Skin epidermis (tissue), 12 donors: ENCODE data around the gene GNPNAT1.
"Not testable (repeated sequence)": the region's sequence is repeated elsewhere in the genome, so short reads cannot be mapped to it uniquely, and the experiment has no call there.

ENCODE experiments used
- H3K27ac ChIP-seq, 21 experiments: fragments of 200-600 bp; sonication (generic) in 11 of 21; one replicate each; pipeline ENCODE4 v1.5.0; 2020; ENCODE audit warnings: mild to moderate bottlenecking in 3 of 21, inconsistent platforms in 2 of 21, moderate library complexity in 2 of 21
- H3K4me3 ChIP-seq, 7 experiments: fragments of 200-600 bp; sonication (generic) in 2 of 7; one replicate each; pipeline ENCODE4 v1.5.0; 2020; ENCODE audit warnings: inconsistent platforms in 2 of 7, mild to moderate bottlenecking in 2 of 7, moderate library complexity in 1 of 7

Gene GNPNAT1

DNA sequence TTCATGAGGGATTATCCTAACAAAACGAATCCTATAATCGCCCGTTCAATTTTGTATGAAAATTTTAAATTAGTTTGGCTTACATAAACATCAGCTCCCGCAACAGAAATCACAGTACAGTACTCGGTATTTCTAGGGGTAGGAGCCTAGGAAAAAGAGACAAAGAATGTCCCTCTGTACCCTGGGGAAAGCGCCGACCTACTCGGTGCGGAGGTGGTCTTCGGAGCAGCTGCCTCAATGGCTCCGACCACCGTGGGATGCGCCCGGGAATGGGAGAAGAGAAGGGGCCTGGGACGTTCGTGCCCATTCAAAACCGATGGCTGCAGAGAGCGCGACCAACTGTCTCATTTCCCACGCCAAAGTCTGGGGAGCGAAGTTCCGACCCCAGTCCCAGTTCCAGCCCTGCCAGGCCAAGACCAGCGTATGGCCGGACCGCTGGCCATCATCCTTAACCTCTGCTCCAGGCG is 618 bp downstream of the GNPNAT1 start:
- Histone ChIP-seq H3K4me3 (peak overlapping the region; percentile 57 to 84 (median 73)), H3K27ac (peak overlapping the region; percentile 44 to 91 (median 84))

DNA sequence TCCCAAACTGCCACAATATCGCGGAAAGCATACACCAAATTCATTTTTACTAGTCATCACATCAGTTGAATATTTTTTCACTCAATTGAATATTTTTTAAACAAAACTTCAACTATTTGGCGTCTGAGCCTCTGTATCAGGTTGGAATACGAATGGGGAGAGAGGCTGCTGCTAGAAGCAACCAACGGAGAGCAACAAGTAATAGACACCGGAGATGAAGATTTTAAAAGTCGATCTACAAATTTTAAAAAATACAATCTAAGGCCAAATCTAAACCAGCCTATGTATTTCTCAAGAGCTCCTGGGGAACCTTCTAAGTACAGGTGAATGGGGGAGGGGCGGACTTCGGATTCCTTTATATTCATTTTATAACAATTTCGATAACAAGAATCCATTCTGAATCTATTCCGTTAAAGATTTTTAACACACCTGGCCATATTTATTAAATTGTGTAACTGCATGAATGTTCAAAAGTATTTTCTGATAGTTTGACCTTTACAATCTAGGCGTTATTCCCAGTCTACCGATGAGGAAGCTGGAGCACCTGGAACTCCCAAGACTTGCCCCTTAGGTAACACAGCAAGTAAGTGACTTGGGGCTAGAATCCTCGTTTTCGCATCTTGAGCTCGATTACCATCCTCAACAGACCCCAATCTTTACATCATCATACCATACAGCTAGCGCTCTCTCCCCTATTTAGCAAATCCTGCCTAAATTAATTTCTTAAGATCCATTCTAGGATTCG is 1.2 kb downstream of the GNPNAT1 start:
- Histone ChIP-seq H3K4me3 (peak overlapping the region; percentile 57 to 84 (median 73)), H3K27ac (peak overlapping the region in 10 of 21 experiments; percentile 79 to 90 (median 84))

DNA sequence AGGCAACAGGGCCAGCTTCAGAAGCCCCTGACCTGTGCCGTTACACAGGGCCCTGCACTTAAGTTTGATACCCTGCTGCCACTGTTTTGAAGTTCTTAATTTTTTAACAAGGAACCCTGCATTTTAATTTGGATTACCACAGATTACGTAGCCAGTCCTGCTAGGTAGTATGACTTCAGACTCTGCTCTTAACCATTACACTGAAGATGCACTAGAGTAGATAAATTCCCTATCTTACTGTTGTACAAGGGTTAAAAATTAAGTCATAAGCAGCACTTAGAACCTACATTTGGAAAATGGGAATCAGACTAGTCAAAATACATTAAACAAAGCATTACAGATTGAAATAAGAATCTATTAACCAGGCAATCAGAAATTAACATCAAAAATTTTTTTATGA is 2.3 kb downstream of the GNPNAT1 start:
- H3K4me3 ChIP-seq: no peak overlapping the region

DNA sequence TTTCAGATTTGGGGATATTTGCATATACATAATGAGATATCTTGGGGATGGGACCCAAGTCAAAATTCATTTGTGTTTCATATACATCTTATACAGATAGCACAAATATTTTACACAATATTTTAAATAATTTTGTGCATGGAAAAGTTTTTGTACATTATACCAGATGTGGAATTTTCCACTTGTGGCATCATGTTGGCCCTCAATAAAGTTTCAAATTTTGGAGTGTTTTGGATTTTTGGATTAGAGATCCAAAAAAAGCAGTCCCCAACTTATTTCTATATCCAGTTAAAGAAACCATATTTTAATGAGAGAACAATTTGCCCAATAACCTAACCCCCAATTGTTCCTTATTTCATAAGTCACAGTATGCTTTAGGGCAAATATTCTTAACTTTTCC is 4.5 kb downstream of the GNPNAT1 start:
- H3K4me3 ChIP-seq: no peak overlapping the region
- H3K27ac ChIP-seq: no peak overlapping the region

More for the DNA sequence above, 2.3 kb downstream of the GNPNAT1 start:
- H3K27ac ChIP-seq: no peak overlapping the region

DNA sequence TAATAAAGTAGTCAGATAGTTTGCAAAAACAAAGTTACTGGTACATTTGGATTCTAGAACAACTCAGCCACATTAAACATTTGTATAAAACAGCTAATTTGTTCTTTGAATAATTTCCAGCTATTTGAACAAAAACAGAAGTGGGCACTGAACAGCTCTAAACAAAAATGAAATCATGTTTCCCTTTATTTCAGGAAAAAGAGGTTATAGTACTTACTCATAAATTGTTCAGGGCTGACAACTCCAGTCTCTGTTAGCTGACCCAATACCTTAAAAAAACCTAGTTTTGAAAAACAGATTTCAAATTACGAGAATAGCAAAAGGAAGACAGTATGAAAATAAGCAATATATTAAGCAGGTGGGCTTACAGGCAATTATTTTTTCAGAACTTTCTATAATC is 8.2 kb downstream of the GNPNAT1 start:
- Histone ChIP-seq H3K27ac (no peak overlapping the region), H3K4me3 (no peak overlapping the region)

DNA sequence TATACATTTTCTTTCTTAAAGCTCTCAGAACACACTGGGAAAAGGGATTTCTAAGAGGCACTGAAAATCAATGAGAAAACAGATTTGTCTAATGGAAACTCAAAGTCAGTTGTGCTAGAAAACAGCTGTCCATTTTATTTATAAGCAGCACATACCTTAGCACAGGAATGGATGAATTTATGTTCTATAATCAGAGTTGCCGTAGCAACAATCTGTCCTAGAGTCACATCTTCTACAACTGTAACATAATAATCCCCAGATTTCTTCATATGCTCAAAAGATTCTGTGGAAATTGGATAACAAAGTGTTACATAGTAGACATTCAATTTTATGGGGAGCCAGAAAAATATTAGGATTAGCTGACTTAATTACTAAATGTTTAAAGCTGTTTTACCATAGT is 9.8 kb downstream of the GNPNAT1 start:
- no peak overlapping the region for H3K4me3 ChIP-seq
- H3K27ac ChIP-seq: no peak overlapping the region

DNA sequence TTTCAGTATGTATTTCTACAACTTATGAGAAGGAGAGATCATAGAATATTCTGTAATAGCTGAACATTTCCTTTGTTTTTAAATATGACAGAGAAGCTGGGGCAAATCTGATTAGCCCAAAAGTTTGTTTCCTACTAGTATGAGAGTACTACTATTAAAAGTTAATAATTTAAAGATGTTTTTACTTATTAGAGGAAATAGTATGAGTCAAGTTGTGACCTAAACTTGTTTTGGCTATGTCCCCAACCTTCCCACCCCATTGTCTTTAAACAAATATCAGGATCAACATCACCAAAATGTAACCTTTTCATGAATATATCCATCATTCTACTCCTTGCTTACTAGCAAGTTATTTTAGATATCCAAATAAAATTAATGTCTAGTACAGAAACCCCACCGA is 10.5 kb downstream of the GNPNAT1 start:
- Histone ChIP-seq H3K27ac (no peak overlapping the region), H3K4me3 (no peak overlapping the region)

DNA sequence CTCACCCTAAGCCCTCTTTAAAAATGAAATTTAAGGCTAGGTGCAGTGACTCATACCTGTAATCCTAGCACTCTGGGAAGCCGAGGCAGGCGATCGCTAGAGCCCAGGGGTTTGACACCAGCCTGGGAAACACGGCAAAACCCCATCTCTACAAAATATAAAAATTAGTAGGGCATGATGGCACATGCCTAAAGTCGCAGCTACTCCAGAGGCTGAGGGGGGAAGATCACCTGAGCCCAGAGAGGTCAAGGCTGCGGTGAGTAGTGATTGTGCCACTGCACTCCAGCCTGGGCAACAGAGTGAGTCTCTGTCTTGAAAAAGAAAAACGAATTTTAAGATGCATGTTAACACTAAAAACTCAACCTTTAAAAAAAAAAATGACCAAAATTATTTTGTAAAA is 12.7 kb downstream of the GNPNAT1 start:
- Histone ChIP-seq H3K4me3 (no peak overlapping the region), H3K27ac (no peak overlapping the region)

DNA sequence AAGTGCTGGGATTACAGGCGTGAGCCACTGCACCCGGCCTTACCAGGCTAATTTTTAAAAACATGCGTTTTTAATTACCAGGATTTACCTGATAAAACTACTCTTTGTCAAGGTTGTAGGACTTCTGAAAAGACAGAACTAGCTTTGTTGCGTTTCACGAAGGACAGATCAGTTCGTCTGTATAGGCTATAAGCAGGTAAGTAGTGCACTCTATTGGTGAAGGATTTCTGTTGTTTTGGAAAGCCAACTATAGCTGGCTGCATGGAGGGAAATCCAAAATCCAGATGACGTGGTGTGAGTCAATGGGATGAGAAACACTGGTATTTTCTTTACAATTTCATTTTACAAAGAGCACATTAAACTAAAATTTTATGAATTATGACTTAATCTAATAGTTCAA is 14.6 kb downstream of the GNPNAT1 start:
- Histone ChIP-seq H3K27ac (no peak overlapping the region), H3K4me3 (no peak overlapping the region)

DNA sequence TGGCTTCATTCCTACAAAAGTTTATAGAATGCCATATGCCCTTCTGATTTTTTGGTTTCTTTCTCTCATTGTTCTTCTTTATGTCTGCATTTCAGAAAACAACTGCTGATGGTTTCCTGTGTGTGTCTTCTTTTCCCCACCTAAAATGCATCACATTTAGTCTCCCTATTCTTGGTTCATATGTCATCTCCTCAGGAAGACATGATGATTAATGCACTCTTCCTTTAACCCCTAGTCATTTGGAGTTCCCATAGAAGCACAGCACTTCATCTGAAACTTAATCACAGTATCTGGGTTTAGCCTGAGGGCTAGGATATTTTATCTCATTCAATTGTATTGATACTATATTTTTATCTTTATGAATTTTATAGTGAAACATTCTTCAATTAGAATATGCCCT is 21.5 kb downstream of the GNPNAT1 start:
- Histone ChIP-seq H3K4me3 (no peak overlapping the region), H3K27ac (no peak overlapping the region)

DNA sequence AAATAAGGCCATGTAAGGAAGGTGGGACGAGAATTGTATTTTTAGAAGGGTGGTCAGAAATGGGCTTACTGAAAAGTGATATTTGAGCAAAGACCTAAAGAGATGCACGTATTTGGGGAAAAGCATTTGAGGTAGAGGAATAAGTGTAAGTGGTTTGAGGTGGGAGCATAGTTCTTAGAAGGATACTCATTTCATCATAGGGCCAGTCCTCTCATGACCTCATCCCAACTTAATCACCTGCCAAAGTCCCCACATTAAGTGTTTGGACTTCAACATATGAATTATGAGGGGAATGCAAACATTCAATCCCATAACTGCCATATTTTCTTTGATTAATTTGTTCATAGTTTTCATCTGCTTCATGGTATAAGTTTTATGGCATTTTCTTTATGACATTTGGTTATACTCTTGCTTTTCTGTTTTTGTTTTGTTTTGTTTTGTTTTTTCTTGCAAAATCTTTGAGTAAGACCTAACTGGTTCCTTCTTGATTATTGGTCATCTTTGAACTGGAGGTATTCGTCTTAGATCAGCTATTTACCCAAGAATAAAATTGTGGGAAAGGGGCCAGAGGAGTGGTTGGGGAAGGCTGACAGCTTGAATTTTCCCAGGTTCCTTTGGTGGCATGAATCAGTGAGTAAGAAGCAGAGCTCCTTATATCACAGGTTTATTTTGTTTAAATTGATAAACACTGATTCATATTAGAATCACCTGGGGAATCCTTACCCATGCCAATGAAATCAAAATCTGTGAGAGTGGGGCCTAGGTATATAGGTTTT is 24.2 kb downstream of the GNPNAT1 start:
- H3K4me3 ChIP-seq: no peak overlapping the region
- H3K27ac ChIP-seq: no peak overlapping the region

DNA sequence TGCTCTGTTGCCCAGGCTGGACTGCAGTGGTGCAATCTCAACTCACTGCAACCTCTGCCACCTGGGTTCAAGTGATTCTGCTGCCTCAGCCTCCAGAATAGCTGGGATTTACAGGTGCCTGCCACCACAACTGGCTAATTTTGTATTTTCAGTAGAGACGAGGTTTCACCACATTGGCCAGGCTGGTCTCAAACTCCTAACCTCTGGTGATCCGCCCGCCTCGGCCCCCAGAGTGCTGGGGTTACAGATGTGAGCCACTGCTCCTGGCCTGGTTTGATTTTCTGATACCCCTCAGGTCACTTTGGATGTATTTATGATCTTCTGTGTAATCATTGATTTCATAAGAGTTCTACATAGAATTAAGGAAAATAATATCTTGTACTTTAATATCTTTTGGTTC is 28.5 kb downstream of the GNPNAT1 start:
- peak overlapping the region in 1 of 21 experiments; percentile 37 for H3K27ac ChIP-seq
- not testable (repeated sequence) for H3K4me3 ChIP-seq

DNA sequence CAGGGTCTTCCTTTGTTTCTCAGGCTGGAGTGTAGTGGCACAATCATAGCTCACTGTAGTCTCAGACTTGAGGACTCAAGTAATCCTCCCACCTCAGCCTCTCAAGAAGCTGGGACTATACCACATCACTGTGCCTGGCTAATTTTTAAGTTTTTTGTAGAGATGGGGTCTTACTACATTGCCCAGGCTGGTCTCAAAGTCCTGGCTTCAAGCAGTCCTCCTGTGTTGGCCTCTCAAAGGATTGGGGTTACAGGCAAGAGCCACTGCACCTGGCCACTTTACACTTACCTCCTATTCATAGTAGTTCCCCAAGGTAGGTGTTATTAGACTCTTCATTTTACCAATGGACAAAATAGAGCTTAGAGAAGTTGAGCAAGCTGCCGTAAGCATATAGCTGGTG is 32.3 kb downstream of the GNPNAT1 start:
- no peak overlapping the region for H3K4me3 ChIP-seq
- no peak overlapping the region for H3K27ac ChIP-seq

DNA sequence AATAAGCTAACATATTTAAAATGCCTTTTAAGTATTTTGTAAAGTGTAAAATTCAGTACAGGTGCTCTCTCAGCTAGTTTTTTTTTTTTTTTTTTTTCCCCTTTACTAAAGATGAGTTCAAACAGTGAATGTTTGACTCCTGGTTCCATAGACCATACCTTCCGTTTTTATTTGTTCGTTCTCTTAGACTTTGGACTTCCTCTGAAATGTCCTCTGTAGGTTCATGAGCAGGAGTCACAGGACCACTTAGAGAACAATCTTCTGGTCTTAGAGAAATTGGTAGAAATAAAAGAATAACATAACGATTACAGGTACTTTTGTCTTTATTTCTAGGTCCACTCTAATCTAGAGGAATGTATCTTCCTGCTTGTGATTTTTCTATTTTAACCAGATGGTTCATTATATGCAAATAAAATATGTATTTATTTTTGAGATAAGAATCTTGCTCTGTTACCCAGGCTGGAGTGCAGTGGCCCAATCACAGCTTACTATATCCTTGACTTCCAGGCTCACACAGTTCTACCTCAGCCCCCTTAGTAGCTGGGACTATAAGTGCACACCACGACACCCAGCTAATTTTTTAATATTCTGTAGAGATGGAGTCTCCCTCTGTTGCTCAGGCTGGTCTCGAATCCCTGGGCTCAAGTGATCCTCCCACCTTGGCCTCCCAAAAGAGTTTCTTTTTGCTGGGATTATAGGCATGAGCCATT is 35.6 kb downstream of the GNPNAT1 start:
- Histone ChIP-seq H3K27ac (no peak overlapping the region), H3K4me3 (no peak overlapping the region)

DNA sequence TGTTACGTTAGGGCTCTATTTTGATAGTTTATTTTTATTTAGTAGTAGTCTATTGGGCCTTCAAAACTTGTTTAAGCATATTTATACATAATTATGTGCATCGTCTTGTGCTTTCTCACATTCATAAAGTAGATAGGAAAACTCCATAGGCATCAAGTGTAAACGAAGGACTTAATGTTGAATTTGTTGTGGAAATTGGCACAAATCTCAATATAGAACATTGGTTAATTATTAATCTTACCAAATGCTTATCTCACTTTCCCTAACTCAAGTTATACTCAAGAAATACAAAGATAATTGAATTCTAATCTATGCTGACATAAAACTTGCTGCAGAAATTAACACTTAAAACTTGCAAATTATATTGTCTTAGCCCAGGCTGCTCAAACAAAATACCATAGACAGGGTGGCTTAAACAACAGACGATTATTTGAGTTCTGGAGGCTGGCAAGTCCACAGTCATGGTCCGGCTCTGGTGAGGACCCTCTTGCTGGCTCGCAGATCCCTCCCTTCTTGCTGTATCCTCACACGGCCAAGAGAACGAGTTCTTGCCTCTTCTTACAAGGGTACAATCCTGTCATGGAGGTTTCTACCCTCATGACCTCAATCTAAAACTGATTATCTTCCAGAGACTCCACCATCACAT is 42.6 kb downstream of the GNPNAT1 start:
- H3K27ac ChIP-seq: no peak overlapping the region
- no peak overlapping the region for H3K4me3 ChIP-seq

DNA sequence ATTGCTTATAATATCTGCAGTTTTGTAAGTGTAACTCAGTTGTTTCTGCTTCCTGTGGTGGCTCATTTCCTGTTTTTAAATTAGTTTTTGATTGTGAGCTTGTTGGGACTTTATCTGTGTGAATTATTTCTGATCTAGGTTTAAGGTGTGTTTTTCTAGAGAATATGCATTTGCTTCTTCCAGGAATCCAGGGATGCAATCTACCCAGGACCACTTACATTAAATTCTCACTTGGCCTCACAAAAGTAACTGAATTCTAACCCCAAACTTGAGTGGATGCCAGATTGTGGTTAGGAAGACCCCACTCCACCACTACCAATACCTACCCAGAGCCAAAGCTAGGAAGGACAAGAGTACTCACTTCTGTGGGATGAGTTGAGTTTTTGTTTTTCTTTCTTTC is 49.5 kb downstream of the GNPNAT1 start:
- H3K4me3 ChIP-seq: no peak overlapping the region
- H3K27ac ChIP-seq: peak overlapping the region in 17 of 21 experiments; percentile 14 to 91 (median 70)

DNA sequence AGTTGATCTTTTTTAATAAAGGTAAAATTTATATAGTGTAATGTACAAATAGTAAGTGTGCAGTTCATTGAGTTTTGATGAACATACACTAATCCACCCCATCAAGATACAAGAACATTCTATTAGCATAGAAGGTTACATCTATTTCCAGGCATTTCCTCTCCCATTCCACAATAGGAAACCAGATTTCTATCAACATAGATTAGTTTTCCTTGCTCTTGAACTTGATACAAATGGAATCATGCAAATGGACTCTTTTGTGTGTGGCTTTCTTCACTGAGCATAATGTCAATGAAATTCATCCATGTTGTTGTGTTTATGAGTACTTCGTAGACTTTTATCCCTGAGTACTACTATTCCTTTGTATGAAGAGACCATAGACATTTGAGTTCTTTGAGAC is 50.7 kb downstream of the GNPNAT1 start:
- Histone ChIP-seq H3K27ac (peak overlapping the region in 3 of 21 experiments; percentile 78 to 91 (median 90)), H3K4me3 (no peak overlapping the region)

DNA sequence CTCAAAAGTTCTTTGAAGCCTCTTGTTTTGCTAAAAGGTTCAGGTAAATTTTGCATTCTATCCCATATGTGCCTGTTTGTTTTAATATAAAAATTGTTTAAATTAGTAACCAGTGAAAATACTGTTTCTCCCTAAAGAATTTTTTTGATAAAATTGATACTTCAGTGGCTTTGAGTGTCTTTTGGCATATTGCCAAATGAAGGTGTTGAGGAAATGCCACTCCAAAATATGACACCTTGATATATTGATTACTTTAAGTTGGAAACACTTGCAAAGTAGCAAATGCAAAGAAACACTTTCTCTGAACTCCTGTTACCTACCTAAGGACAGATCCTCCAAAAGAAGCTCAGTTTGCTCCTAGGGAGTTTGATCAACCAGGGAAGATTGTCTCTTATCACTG is 53.0 kb downstream of the GNPNAT1 start:
- no peak overlapping the region for H3K4me3 ChIP-seq

DNA sequence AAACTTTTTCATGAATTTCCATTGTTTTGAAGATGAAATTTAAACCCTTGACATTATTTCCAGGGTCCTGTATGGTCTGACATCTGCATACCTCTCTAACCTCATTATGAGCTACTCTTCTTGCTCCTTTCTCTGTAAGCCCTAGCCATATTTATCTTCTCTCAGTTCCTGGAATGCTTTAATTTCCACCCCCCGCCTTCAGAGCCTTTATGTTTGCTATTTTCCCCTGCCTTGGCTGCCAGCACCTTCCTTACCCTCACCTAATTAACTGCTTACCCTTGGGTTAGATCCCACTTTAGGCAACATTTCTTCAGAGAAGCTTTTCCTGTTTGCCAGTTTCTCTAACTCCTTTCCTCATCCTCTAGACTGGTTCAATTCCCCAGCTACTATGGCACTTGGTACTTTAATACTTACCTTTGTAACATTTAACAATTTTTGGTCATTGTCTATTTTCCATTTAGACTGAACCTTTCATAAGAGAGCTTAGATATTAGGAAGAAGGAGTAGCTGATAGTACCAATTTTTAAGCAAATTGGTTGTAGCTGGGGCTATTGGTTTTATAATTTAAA is 55.4 kb downstream of the GNPNAT1 start:
- peak overlapping the region in 1 of 21 experiments; percentile 17 for H3K27ac ChIP-seq

More for the DNA sequence above, 53.0 kb downstream of the GNPNAT1 start:
- H3K27ac ChIP-seq: no peak overlapping the region

DNA sequence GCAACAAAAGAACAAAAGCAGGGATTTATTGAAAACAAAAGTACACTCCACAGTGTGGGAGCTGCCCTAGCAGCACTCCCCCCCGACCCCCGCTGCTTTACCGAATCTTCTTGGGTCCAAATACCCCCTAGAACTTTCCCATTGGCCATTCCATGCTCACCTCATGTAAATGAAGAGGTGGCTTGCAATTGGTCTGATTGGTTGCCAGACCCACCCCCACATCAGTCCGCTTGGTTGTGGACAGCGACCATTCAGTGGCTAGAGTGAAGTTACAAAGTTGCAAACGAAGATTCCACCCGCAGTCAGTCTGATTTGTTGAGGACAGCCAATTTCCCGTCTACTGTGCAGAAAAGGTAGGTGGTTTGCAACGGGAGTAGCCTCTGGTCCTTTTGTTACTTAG is 57.6 kb downstream of the GNPNAT1 start:
- Histone ChIP-seq H3K4me3 (no peak overlapping the region), H3K27ac (no peak overlapping the region)

More for the DNA sequence above, 55.4 kb downstream of the GNPNAT1 start:
- H3K4me3 ChIP-seq: no peak overlapping the region
